ENCODE data around the gene AP3B1. TPM values are rescaled to one million over a fixed set of nuclear protein-coding genes. Genes with fewer than 3 reads are reported as not detected.

AP3B1 gene
- total and polyA plus RNA-seq, 2 of the 8 experiments (the other 6 are each of a cell fraction or from before 2014, with no cell fraction given) = 45.8 to 48.3 TPM

DNA sequence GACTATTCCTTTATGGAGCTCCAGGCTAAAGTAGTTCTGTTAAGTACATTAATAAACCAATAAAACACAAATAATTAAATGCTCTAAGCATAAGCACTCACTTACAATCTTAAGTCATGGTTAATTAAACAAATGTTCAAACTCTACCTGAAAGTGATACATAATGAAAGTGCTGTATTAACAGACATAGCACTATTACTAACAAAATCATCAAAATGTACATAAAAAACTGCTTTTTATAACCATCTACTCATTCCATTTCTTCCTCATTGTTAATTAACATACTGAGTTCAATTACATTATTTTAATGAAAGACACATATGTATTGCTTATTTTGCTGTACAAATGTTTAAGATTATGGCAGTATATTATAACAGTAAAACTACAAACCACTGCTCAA lies 107.3 kb downstream of the AP3B1 start:
- Histone ChIP-seq H2BK12ac (ENCODE audit: low read depth, low read length) (no peak overlapping the region), H3K23ac (ENCODE audit: insufficient read length) (no peak overlapping the region), H3K9ac (replicated peaks in 1 of 4; ENCODE audit: extremely low read depth in 1 of 4, low read depth in 3 of 4, low read length in 3 of 4) (no peak overlapping the region), H3K23me2 (ENCODE audit: low read depth, low read length) (no peaks in the 10 kb centered on the region), H3K4me1 (replicated peaks in 1 of 4; ENCODE audit: control insufficient read depth in 3 of 4, insufficient read depth in 4 of 4, low read length in 3 of 4) (no peaks in the 10 kb centered on the region), H2BK120ac (replicated peaks; ENCODE audit: low read depth, low read length) (no peak overlapping the region), H3K4ac (replicated peaks; ENCODE audit: insufficient read length, low read depth, low read length) (no peak overlapping the region), H3K36me3 (ENCODE audit: control insufficient read depth in 2 of 4, insufficient read depth in 4 of 4, low read length in 3 of 4) (no peaks in the 10 kb centered on the region), H2AFZ (ENCODE audit: low read length) (no peak overlapping the region), H3K27me3 (replicated peaks in 1 of 4; ENCODE audit: control insufficient read depth in 3 of 4, extremely low read depth in 1 of 4, insufficient read depth in 3 of 4, low read length in 3 of 4) (no peaks in the 10 kb centered on the region), H4K91ac (replicated peaks; ENCODE audit: insufficient read length, low read length) (no peak overlapping the region), H3K18ac (ENCODE audit: extremely low read depth, low read length) (no peak overlapping the region), H4K8ac (ENCODE audit: extremely low read depth, insufficient read depth, low read length) (no peak overlapping the region), H2AK5ac (ENCODE audit: low read depth, low read length) (no peak overlapping the region), H4K20me1 (replicated peaks in 1 of 2; ENCODE audit: control insufficient read depth in 1 of 2, insufficient read depth in 2 of 2, low read length in 2 of 2) (peaks cover 0 to 2% of the 10 kb centered on the region in 2 experiments), H3K4me2 (ENCODE audit: insufficient read depth in 1 of 2, low read depth in 2 of 2, low read length in 2 of 2) (no peak overlapping the region), H2BK20ac (ENCODE audit: low read length) (no peak overlapping the region), H2BK5ac (ENCODE audit: low read depth, low read length) (no peak overlapping the region), H2BK15ac (ENCODE audit: low read length) (no peak overlapping the region), H3K79me2 (ENCODE audit: control insufficient read depth in 1 of 2, insufficient read depth in 2 of 2, low read length in 2 of 2) (no peaks in the 10 kb centered on the region), H3K4me3 (ENCODE audit: extremely low read depth in 1 of 4, insufficient read depth in 2 of 4, low read depth in 3 of 4, low read length in 4 of 4) (no peak overlapping the region), H3K27ac (ENCODE audit: low read depth, low read length) (no peak overlapping the region), H3K56ac (replicated peaks; ENCODE audit: insufficient read length, low read depth, low read length) (no peak overlapping the region), H3K79me1 (ENCODE audit: low read depth, low read length) (no peaks in the 10 kb centered on the region), H3K9me3 (ENCODE audit: insufficient read depth in 2 of 2, low read depth in 1 of 2, low read length in 1 of 2) (no peaks in the 10 kb centered on the region), H4K5ac (ENCODE audit: insufficient read length, low read depth, low read length) (no peak overlapping the region), H3K14ac (ENCODE audit: insufficient read length) (no peak overlapping the region)
- DNase-seq (ENCODE audit: low read depth in 1 of 2, low spot score in 2 of 2) (no peak), FAIRE-seq (no peak)
- POLR2A ChIA-PET (ENCODE audit: partially characterized antibody) = no interaction called here
- CTCF ChIA-PET (ENCODE audit: partially characterized antibody) = no interaction called here
- no peak for TF ChIP-seq CTBP2 (IDR thresholded peaks at IDR 0.05; ENCODE audit: borderline replicate concordance, insufficient read depth, insufficient read length, low read length)
- TF ChIP-seq TBP (IDR thresholded peaks at IDR 0.05; ENCODE audit: low read depth, low read length) = no peak
- TF ChIP-seq MAFK (IDR thresholded peaks at IDR 0.05; ENCODE audit: low read depth, low read length) = no peak

Measured in H1 (cell line).